Activated CD4-positive, alpha-beta T cell treated with anti-CD3 and anti-CD28 coated beads, Interleukin-2, amount 10 ng/mL, durations not matched to agents 7 days and 5 days (primary cell): ENCODE data around the gene ATP2B2. TPM values are rescaled to one million over a fixed set of nuclear protein-coding genes. Genes with fewer than 3 reads are reported as not detected.
A peak's percentile ranks its signal among the peaks of the same experiment; 100 is the strongest.

Experiments used
- CTCF ChIA-PET: fragments of 350-600 bp; sonication (Branson Sonifier 250); formaldehyde crosslinking; loops from one replicate; lab custom pipeline; 2021; ENCODE audit warnings: antibody characterized with exemption; lab: Charles Lee
- POLR2A ChIA-PET: fragments of 350-600 bp; sonication (Branson Sonifier 250); formaldehyde crosslinking; loops from one replicate; lab custom pipeline; 2021; ENCODE audit warnings: antibody characterized with exemption; lab: Charles Lee
- DNase-seq: peaks from one replicate; pipeline ENCODE4 v3.0.0-alpha.2; 2020
- H3K27ac Mint-ChIP-seq: one replicate; pipeline ENCODE4 v1.8.0; 2021; ENCODE audit warnings: mild to moderate bottlenecking, moderate library complexity, mixed read lengths
- H3K27me3 Mint-ChIP-seq: one replicate; pipeline ENCODE4 v1.8.0; 2021; ENCODE audit warnings: mixed read lengths
- H3K36me3 Mint-ChIP-seq: one replicate; pipeline ENCODE4 v1.8.0; 2021; ENCODE audit warnings: low read depth, mixed read lengths
- H3K4me1 Mint-ChIP-seq: one replicate; pipeline ENCODE4 v1.8.0; 2021; ENCODE audit warnings: mixed read lengths
- H3K4me3 Mint-ChIP-seq: one replicate; pipeline ENCODE4 v1.8.0; 2021; ENCODE audit warnings: mild to moderate bottlenecking, moderate library complexity, mixed read lengths
- H3K9me3 Mint-ChIP-seq: one replicate; pipeline ENCODE4 v1.8.0; 2021; ENCODE audit warnings: mixed read lengths
- microRNA-seq: library from miRNA; unstranded; fragments of <30 nt; microRNA quantifications from one replicate; pipeline ENCODE4 v1.2.0, GENCODE V29; 2021; ENCODE audit warnings: borderline microRNAs expressed, borderline replicate concordance
- total RNA-seq, 2 experiments: library from RNA; stranded (reverse); gene quantifications; one replicate each; pipeline ENCODE4 v1.2.3, GENCODE V29; 2021

ATP2B2 gene
- total RNA-seq, 2 experiments from 2014 or later: not detected

DNA sequence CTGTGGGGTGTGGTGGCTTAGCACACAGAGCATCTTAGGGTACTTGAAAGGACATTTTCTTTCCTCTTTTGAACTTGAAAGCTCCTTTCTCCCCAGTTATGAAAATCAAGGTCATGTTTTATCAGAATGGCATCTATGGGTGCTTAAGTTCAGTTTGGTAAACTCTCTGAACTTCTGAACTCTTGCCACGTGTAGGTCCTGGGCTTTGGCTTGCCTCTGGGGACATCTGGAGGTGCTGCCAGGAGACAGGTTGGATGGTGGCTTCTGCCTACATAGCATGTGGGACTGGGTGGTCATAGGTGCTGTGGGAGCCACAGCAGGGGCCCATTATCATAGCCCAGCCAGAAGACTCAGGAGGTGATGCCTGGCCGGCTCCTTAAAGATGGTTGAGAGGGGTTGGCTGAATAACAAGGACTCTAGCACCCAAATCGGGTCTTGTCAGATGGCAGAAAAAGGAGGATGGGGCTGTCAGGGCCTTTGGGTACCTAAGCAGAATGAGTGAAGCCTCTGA, 228.2 kb downstream of the ATP2B2 start:
- Mint-ChIP-seq H3K4me1 (peaks cover 33% of the 10 kb centered on the region), H3K9me3 (no peaks in the 10 kb centered on the region), H3K27me3 (no peaks in the 10 kb centered on the region), H3K36me3 (peaks cover 52% of the 10 kb centered on the region), H3K4me3 (no peak overlapping the region), H3K27ac (no peak overlapping the region)
- ChIA-PET CTCF (interaction anchor here (1.1 to 2.0 kb wide), 2 partner anchors 9 to 20 kb away, joined by 3 to 6 read pairs; no protein-coding TSS in a partner anchor), POLR2A (no interaction called here)
- no peak for DNase-seq

DNA sequence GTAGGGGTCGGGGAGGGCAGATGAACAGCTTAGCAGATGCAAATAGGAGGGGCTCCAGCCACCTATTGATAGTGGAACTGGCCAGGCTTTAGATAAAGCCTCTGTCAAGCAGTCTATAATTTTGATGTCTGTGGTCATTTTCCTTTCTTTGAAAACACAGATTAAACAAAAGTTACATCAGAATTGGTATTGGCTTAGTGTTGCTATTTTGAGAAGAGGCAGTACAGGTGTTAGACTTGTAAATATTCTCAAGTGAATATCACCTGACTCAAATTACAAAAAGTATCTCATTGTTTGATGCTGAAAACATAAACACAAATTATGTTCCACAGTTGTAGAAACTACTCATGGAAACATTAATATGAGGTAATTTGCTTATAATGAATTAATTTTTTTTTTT, 230.8 kb downstream of the ATP2B2 start:
- Mint-ChIP-seq H3K36me3 (peaks cover 61% of the 10 kb centered on the region), H3K27me3 (no peaks in the 10 kb centered on the region), H3K4me1 (peaks cover 34% of the 10 kb centered on the region), H3K27ac (peak overlapping the region; percentile 54), H3K9me3 (no peaks in the 10 kb centered on the region), H3K4me3 (no peak overlapping the region)
- POLR2A ChIA-PET: interaction anchor here (0.5 kb wide), 1 partner anchor 15 kb away, joined by 3 read pairs; no protein-coding TSS in a partner anchor
- CTCF ChIA-PET: interaction anchor here (1.2 kb wide), 1 partner anchor 11 kb away, joined by 7 read pairs; no protein-coding TSS in a partner anchor
- DNase-seq: no peak

Small RNA genes lying within 50 kb of the gene (microRNA-seq; reads per million reads assigned to microRNA genes)
- gene MIR378B (not detected), gene MIR885 (not detected)

Other genes with a start within 250 kb of the ATP2B2 start
- gene GHRL, start 212.6 kb downstream of the ATP2B2 start, total RNA-seq: under 1 TPM; 0.30 to 0.56 TPM
- gene SEC13, start 184.5 kb downstream of the ATP2B2 start, total RNA-seq: 10 to 100 TPM; 81.3 to 85.5 TPM